A673 (cell line): Measurements from ENCODE around the gene NRGN. TPM values are rescaled to one million over a fixed set of nuclear protein-coding genes. Genes with fewer than 3 reads are reported as not detected.

Experiments used
- BruUV-seq: library from RNA; stranded (reverse); fragments of 400-500 nt; replicated peaks from 2 replicates; lab custom pipeline; 2021; lab: Mats Ljungman, UMichigan
- CTCF ChIA-PET: fragments of 300-600 bp; sonication (Branson Sonifier 250); formaldehyde crosslinking; loops from one replicate; lab custom pipeline; 2022; ENCODE audit warnings: antibody characterized with exemption; lab: Charles Lee
- POLR2A ChIA-PET: fragments of 300-600 bp; sonication (Branson Sonifier 250); formaldehyde crosslinking; loops from one replicate; lab custom pipeline; 2022; ENCODE audit warnings: antibody characterized with exemption; ENCODE audit not compliant: low non-redundant PET; lab: Charles Lee
- DNase-seq: peaks from one replicate; pipeline ENCODE4 v3.0.0-alpha.2; 2015; ENCODE audit warnings: low spot score
- H3K27ac ChIP-seq: fragments of 200-600 bp; sonication (generic); 2 replicates; pipeline ENCODE4 v1.5.1; 2016; ENCODE audit warnings: mixed run types, low read depth, mild to moderate bottlenecking, mixed read lengths, antibody characterized with exemption, low read length; ENCODE audit not compliant: poor library complexity, severe bottlenecking
- H3K27me3 ChIP-seq: fragments of 200-600 bp; sonication (generic); replicated peaks from 2 replicates; pipeline ENCODE4 v1.6.1; 2017; ENCODE audit warnings: mixed run types, low read depth, mild to moderate bottlenecking, mixed read lengths, antibody characterized with exemption, low read length; ENCODE audit not compliant: insufficient read depth, poor library complexity
- H3K36me3 ChIP-seq: fragments of 200-600 bp; sonication (generic); 2 replicates; pipeline ENCODE4 v1.6.1; 2016; ENCODE audit warnings: mixed run types, mild to moderate bottlenecking, mixed read lengths, antibody characterized with exemption, low read length; ENCODE audit not compliant: insufficient read depth, poor library complexity, severe bottlenecking
- H3K4me1 ChIP-seq: fragments of 200-600 bp; sonication (generic); 2 replicates; pipeline ENCODE4 v1.6.1; 2017; ENCODE audit warnings: mixed run types, mild to moderate bottlenecking, mixed read lengths, antibody characterized with exemption, low read length; ENCODE audit not compliant: insufficient read depth, poor library complexity, severe bottlenecking
- H3K4me3 ChIP-seq: fragments of 200-600 bp; sonication (generic); 2 replicates; pipeline ENCODE4 v1.5.1; 2016; ENCODE audit warnings: low read depth, mixed run types, mild to moderate bottlenecking, mixed read lengths, low read length; ENCODE audit not compliant: poor library complexity, severe bottlenecking
- H3K9me3 ChIP-seq: fragments of 200-600 bp; sonication (generic); 2 replicates; pipeline ENCODE4 v1.6.1; 2016; ENCODE audit warnings: mixed run types, low read depth, mild to moderate bottlenecking, mixed read lengths, antibody characterized with exemption, low read length; ENCODE audit not compliant: poor library complexity, severe bottlenecking
- CTCF ChIP-seq: fragments of 300-800, 200-600 bp; sonication (generic); conservative IDR thresholded peaks from 2 replicates; pipeline ENCODE4 v1.5.1; 2017; ENCODE audit warnings: low read depth, mild to moderate bottlenecking, antibody characterized with exemption, low read length, moderate library complexity, mixed read lengths
- EZH2 ChIP-seq: fragments of 200-600 bp; sonication (generic); IDR thresholded peaks from 2 replicates; pipeline ENCODE4 v1.6.1; 2017; ENCODE audit warnings: borderline replicate concordance, low read depth, mild to moderate bottlenecking, mixed read lengths, antibody characterized with exemption, low read length; ENCODE audit not compliant: poor library complexity, severe bottlenecking
- intact Hi-C: fragments of 100-400 bp; cut with micrococcal nuclease; formaldehyde crosslinking; loops from one replicate; pipeline ENCODE4 v1.10.0; 2022; ENCODE audit not compliant: unreplicated experiment
- total RNA-seq: library from RNA; stranded (reverse); gene quantifications from 2 replicates; pipeline ENCODE4 v1.2.3, GENCODE V29; 2021

The NRGN gene
- total RNA-seq, 1 experiment from 2014 or later, result 38.1 TPM

DNA sequence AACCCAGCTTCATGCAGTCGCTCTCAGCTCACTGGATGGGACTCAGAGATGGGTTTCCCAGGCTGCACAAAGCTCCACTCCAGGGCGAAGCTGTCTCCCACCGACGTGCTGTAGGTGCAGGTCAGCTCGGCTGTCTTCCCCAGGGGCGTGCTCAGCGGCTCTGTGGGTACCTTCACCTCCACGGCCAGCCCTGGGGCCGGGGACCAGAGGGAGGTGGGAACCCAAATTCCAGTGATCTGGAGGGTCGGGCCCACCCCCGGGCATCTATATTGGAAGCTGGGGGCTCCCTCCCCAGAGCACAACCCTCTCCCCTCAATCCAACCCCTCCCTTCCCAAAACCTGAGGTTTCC lies 11.6 kb downstream of the NRGN start:
- intact Hi-C loops, result no loop called here
- BruUV-seq, result no TSS peak
- ChIA-PET CTCF (no interaction called here), POLR2A (no interaction called here)
- Histone ChIP-seq H3K27me3 (no peaks in the 10 kb centered on the region), H3K36me3 (no peaks in the 10 kb centered on the region), H3K27ac (no peak overlapping the region), H3K4me1 (peaks cover under 1% of the 10 kb centered on the region), H3K9me3 (no peaks in the 10 kb centered on the region), H3K4me3 (no peak overlapping the region)
- DNase-seq, result no peak
- TF ChIP-seq CTCF (no peak), EZH2 (no peak)

DNA sequence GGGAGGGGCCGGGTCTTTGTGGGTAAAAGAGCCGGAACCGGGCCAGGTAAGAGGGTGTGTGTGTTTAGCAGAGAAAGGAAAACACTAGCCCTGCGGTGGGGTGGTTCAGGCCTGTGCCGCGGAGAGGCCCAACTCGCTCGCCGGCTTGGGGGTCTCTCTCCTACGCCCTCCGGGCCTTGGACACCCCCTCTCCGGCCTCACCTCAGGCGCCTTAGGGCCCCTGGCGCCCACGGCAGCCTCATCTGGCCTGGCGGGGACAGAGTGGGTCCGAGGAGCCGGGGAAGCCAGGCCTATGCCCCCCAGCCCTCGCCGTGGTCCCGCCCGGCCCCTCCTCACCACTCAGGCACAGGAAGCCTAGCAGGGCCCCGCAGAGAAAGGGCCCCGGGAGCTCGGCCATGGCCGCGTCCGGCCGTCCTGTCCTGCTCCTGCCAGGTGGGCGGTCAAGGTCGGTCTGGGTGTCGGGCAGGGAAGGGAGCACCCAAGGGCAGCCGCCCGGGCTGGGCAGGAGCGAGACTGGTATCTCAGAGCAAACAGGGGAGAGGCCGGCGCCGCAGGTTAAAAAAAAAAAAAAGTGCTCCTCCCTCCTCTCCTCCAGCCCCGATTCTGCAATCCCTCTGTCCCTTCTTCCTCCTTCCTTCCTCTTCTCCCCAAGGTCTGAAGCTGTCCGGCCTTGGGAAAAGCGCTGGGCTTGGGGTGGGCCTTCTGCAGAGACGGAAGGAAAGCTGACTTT lies 12.2 kb downstream of the NRGN start, which contains the start of gene VSIG2:
VSIG2 (minus strand) TSS at position 515 of the 730 bp plus-strand sequence; CDS start at position 397, 118 bp downstream.
- Histone ChIP-seq H3K27ac (no peak within 1 kb of the TSS), H3K4me3 (no peak within 1 kb of the TSS), H3K4me1 (no peaks in the 10 kb centered on the region), H3K27me3 (no peaks in the 10 kb centered on the region), H3K36me3 (no peaks in the 10 kb centered on the region), H3K9me3 (no peaks in the 10 kb centered on the region)
- no peak for TF ChIP-seq EZH2
- TF ChIP-seq CTCF, result no peak
- intact Hi-C loops, result no loop called here
- DNase-seq, result no peak
- no TSS peak for BruUV-seq
- ChIA-PET CTCF (interaction anchor here (0.5 to 1.4 kb wide), 3 partner anchors 11 to 83 kb away, joined by 5 to 8 read pairs (median 5); no protein-coding TSS in a partner anchor), POLR2A (interaction anchor here (1.1 kb wide), 1 partner anchor 51 kb away, joined by 3 read pairs; no protein-coding TSS in a partner anchor)

GRCh38 chr11:124752471-124753102 lies 12.8 kb downstream of the NRGN start:
- Histone ChIP-seq H3K9me3 (no peaks in the 10 kb centered on the region), H3K4me3 (no peak overlapping the region), H3K36me3 (no peaks in the 10 kb centered on the region), H3K27me3 (no peaks in the 10 kb centered on the region), H3K4me1 (no peaks in the 10 kb centered on the region), H3K27ac (no peak overlapping the region)
- no peak for DNase-seq
- ChIA-PET CTCF (interaction anchor here (0.5 to 1.4 kb wide), 3 partner anchors 10 to 83 kb away, joined by 5 to 8 read pairs (median 5); no protein-coding TSS in a partner anchor), POLR2A (interaction anchor here (1.1 kb wide), 1 partner anchor 50 kb away, joined by 3 read pairs; no protein-coding TSS in a partner anchor)
- no peak for TF ChIP-seq EZH2
- no peak for TF ChIP-seq CTCF
- intact Hi-C loops, result no loop called here
- no TSS peak for BruUV-seq
